Left renal pelvis (tissue), 4 donors: ENCODE results near the gene CBX2. TPM values are rescaled to one million over a fixed set of nuclear protein-coding genes. Genes with fewer than 3 reads are reported as not detected.

Source experiments
- DNase-seq, 4 donors: peaks; one replicate each; pipeline ENCODE4 v3.0.0-alpha.2; 2013; ENCODE audit warnings: low read depth in 4 of 4, low spot score in 3 of 4
- polyA plus RNA-seq, 4 donors: library from polyadenylated mRNA; unstranded; fragments of 120-200 nt; gene quantifications; one replicate each; pipeline ENCODE4 v1.2.1, GENCODE V29; 2013; ENCODE audit not compliant: insufficient read length in 4 of 4

The CBX2 gene
- 10 to 100 TPM; 20.9 to 33.3 (median 23.1) TPM for polyA plus RNA-seq

DNA sequence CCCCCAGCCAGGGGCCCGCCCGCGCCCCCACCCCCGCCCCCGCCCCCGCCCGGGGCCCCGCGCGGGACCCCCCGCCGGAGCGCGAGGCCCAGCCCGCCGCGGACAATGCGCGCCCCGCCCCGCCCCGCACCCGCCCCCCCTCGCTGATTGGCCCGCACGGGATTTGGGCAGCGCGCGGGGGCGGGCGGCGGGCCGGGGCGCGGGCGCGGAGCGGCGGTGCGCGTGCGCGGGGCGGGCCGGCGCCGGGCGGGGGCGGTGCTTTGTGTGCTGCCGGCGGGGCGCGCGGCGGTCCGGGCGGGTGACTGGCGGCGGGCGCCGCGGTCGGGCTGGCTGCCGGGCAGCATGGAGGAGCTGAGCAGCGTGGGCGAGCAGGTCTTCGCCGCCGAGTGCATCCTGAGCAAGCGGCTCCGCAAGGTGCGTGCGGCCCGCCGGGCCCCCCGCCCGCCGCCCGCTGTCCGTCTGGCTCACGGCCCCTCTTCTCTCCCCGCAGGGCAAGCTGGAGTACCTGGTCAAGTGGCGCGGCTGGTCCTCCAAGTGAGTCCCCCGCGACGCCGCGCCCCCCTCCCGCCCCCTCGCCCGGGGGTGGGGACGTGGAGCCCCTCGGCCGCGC, at the start of gene CBX2:
Gene CBX2, plus strand, starts transcription at position 255 of the 610 bp plus-strand sequence. Its CDS starts 88 bp downstream, at position 343.
- no peak for DNase-seq

DNA sequence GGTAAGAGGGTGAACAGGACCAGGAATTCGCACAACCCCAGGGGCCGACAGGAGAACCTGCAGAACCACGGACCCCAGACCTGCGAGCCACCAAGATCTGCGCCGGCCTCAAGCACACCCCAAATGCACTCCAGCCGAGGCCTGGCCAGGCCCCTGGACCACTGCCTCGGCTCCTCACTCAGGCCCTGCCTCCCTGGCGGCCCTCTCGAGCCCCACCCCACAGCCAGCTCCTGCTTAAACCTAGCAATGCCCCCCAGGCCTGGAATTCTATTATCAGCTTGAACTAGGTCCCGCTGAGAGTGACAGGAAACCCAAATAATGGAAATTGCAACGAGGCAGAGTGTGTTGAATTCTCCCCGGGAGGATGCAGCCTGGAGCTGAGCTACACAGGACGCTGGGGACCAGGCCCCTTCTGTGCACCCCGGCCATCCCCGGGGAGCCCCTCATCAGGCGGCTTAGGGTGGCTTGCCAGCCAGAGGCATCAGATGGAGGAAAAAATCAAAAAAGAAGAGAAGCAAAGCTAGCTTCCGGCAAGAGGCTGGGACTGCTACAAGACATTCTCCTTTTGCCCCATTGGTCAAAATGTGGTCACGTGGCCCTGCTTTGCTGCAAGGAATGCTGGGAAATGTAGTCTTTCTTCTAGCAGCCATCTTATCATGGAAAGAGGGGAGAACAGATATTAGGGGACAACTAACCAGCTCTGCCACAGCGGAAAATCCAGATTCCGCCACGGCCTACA, 49.6 kb upstream of the CBX2 start:
- peak; percentile 75 to 87 (median 82) for DNase-seq

DNA sequence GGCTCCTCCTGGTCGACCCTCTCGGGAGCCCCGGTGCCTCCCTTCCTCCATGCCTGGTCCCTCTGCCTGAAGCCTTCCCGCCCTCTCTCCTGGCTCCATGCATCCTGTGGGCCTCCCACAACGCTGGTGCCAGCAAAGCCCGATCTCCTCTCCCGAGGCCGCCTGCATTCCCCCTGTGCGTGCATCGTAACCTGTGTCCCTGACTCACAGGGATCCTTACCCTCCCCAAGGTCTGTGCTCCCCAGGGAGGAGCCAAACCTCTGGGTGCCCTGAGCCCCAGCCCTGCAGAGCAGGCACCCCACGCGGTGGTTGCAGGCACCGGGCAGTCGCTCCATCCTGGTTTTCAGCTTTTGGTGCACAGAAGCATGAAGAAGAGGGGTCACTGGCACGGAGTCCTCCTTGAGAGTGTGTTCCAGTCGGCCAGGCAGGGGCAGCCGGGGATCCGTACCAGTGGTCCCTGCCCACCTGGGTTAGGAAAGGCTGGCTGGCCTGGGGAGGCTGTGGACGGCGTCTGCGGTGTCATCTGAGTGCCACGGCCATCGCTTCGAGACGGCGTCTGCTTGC, 49.0 kb upstream of the CBX2 start:
- no peak for DNase-seq

DNA sequence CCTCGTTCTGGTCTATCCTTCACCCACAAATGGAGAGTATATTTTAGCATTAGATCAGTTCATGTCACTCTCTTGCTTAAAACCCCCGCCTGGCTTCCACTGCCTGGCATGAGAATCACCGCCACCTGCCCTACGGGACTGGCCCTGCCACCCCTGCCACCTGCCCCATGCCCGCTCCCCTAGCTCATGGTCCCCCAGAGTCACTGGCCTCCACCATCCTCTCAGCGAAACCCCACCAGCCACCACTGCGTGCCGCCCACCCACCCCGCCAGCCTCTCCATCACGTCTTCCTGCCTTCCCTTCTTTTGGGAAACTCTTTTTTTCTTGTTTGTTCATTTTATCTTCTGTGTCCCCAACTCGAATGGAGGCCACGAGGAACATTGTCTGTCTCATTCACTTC, 48.2 kb upstream of the CBX2 start:
- no peak for DNase-seq

DNA sequence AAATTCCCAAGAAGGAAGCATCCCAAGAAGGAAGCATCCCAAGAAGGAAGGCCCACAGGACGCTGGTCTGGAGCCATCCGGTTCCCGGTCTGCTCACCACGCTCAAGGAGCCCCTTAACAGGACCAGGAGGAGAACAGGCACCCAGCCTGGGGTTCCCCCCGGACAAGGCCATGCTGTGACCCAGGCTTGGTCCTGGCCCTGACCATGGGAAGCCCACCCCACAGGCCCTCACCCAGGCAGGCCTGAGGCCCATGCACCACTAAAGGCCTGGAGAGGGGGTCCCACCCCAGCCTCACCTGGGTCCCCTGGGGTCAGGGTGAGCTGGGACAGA, 47.5 kb upstream of the CBX2 start:
- DNase-seq, result no peak

DNA sequence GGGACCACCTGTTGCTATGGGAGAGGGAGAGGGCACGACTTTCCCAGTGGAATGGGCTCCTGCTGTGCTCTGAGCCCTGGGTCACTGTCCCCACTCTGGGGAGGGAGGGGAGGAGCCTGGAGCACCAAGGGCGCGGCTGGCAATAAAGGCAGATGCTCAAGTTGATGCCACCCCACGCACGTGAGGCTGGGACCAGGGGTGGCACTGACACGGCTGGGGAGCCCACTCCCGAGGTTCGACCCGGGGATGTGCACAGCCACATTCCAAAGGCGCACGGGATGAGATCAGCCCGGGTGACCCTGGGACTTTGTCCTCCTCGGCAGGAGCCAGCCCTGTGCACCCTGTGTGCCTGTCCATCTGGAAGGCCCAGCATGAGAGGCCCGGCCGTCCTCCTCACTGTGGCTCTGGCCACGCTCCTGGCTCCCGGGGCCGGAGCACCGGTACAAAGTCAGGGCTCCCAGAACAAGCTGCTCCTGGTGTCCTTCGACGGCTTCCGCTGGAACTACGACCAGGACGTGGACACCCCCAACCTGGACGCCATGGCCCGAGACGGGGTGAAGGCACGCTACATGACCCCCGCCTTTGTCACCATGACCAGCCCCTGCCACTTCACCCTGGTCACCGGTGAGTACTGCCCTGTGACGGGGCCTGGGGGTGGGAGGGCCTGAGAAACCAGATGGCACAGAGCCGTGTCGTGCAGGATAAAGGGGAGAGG, 47.0 kb upstream of the CBX2 start, which contains the start of gene ENPP7:
Gene ENPP7, plus strand, starts transcription at position 175 of the 715 bp plus-strand sequence. Its CDS starts 197 bp downstream, at position 372.
- no peak for DNase-seq

DNA sequence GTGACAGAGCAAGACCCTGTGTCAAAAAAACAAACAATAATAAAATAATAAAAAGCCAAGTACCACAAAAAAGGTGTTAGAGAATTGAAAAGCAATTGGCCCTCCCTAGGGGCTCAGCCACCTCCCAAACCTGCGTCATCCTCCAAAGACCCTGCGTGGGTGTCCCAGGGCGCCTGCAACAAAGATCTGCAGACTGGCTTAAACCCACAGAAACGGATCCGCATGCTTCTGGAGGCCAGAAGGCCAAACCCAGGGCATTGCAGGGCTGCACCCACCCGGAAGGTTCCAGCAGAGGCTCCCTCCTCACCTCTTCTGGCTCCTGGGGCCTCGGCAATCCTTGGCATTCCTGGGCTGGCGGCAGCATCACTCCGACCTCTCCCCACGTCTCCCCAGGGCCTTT, 45.7 kb upstream of the CBX2 start:
- no peak for DNase-seq

DNA sequence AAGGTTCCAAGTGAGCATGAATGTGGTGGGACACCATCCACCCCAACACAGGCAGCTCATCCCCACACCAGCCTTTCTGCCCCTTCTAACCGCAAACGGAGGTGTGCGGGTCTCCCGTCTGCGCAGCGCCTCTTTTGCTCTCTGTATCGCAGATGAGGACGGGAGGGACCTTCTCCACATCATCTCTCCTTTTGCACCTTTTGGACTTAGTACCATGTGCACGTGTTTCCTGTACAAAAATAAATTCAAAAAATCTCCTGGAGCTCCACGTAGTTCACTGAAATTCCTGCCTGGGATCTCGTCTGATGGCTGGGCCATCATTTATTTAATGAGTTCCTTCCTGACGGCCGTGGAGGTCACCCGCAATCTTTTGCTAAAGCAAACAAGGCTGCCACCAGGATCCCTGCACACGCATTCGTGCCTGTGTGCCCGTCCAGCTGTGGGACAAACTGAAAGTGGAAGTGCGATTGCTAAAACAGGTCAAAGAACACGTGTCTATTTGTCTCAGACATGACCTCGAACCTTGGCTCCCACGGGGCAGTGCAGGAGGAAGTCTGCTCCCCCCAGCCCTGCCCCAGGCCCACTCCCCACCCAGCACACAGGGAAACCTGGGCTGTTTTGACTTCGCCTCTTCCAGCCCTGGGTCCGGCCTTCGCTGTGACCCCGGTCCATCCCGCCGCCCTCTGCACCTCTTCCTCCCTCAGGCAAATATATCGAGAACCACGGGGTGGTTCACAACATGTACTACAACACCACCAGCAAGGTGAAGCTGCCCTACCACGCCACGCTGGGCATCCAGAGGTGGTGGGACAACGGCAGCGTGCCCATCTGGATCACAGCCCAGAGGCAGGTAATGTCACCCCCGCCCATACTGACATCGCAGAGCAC, 44.9 kb upstream of the CBX2 start:
- no peak for DNase-seq

DNA sequence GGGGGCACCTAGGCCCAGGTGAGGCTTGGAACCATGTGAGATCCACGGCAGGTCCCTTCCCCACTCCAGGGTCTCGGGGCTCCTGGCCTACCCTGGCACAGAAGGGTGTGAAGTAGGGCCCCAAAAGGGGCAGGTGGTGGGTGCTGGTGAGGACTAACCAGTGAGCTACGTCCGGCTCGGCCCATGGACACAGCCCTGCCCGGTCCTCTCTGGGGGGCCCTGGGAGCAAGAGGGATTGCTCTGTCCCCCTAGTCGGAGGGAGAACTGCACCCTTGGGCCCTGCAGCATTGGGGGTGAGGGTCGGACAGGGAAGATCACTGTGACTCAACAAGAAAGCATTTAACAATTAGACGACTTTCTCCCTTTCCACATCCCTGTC, 44.3 kb upstream of the CBX2 start:
- no peak for DNase-seq

DNA sequence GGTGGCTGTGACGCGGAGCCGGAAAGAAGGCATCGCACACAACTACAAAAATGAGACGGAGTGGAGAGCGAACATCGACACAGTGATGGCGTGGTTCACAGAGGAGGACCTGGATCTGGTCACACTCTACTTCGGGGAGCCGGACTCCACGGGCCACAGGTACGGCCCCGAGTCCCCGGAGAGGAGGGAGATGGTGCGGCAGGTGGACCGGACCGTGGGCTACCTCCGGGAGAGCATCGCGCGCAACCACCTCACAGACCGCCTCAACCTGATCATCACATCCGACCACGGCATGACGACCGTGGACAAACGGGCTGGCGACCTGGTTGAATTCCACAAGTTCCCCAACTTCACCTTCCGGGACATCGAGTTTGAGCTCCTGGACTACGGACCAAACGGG, 42.9 kb upstream of the CBX2 start:
- DNase-seq, result no peak

DNA sequence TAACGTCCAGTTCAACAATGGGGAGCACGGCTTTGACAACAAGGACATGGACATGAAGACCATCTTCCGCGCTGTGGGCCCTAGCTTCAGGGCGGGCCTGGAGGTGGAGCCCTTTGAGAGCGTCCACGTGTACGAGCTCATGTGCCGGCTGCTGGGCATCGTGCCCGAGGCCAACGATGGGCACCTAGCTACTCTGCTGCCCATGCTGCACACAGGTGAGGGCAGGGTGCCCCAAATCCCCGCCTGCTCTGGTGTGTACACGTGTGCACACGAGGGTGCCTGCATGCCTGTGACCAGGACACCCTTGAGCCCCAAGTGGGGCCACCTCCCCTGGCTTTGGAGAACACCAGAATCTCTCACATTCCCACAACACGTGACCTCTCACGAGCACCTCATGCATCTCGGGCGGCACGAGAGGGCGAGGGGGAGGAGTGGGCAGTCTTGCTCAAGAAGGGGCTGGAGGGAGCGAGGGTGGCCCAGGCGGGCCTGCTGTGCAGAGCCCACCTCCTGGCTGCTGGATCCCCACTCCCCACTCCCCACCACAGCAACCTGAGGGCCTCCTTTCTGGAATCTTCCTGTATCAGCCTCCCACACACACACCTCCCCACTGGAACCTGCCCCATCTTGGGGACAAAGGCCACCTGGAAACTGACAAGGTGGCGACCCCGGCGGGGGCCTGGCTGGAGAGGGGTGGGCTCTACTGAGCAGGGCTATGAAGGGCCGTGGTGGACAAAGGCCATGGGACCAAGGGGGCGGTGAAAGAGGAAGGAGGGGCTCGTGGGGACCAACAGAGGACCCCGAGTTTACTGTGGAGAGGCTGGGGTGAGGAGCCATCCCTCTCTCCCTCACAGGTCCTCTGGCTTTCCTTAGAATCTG, 40.7 kb upstream of the CBX2 start:
- DNase-seq, result no peak

DNA sequence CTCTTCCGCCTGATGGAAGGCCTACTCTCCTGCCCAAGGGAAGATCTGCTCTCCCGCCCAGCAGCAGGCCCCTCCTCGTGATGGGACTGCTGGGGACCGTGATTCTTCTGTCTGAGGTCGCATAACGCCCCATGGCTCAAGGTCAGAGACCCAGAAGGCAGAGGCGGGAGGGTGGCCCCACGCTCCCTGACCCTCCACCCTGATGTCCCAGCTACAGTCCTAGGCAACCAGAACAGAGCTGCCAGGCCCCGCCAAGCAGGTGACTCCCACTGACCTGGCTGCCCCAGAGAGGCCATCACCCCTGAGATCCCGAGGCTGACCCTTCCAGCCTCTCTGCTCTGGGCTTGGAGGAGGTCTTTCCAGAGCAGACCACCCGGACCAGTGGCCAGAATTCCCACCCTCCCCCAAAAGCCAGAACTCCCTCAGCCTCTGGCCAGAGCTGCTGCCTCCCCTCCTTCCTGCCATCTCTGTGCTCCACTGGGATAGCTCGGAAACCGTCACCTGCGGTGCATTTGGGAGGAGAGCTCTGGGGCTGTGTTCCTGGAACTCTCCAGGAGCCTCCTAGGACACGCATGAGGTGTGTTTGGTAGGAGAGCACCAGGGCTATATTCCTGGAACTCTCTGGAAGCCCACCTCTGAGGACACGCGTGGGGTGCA, 39.9 kb upstream of the CBX2 start:
- DNase-seq, result no peak

DNA sequence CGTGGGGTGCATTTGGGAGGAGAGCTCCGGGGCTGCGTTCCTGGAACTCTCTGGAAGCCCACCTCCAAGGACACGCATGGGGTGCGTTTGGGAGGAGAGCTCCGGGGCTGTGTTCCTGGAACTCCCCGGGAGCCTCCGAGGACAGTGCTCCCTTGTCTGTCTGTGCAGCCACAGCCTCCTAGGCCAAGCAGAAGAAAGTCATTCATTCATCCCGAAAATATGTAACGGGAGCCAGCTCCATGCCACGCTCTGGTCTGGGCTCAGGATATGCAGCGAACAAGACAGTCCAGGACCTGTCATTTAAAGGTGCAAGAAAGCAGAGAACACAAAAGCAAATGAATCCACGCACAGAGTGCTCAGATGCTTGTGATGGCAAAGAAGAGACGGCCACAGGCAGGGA, 39.3 kb upstream of the CBX2 start:
- no peak for DNase-seq

DNA sequence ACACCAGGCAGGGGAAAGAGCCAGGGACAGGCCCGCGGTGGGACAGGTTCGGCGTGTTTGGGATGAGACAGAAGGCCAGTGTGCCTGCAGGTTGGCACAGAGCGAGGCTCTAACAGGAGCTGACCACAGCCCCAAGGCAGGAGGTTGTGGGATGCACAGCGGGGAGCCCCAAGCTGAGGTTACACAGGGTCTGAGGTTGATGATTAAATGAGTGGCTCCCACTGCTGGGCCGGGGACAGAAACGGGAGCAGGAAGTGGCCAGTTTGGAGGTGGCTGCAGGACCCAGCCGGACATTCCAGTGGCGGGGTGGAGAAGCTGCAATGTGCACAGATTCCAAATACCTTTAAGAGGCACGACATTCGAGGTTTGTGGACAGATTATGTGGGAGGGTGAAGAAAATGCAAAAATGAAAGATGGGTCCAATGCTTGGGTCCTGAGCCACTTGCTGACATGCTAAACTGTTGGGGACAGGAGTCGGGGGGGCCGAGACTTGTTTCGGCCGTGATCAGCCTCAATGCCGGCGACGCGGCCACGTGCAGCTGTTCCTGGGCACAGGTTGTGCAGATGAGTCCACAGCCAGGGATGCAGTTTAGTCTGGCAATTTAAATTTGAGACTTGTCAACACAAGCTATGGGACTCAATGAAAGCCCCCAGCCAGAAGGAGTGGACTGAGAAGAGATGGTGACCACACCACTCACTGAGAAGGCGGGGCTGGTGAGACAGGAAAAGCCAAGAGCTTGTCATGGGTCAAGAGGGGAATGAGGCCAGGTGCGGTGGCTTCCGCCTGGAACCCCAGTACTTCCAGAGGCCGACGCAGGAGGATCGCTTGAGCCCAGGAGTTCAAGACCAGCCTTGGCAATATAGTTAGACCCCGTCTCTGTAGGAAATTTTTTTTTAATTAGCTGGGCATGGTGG, 38.5 kb upstream of the CBX2 start:
- DNase-seq, result no peak

DNA sequence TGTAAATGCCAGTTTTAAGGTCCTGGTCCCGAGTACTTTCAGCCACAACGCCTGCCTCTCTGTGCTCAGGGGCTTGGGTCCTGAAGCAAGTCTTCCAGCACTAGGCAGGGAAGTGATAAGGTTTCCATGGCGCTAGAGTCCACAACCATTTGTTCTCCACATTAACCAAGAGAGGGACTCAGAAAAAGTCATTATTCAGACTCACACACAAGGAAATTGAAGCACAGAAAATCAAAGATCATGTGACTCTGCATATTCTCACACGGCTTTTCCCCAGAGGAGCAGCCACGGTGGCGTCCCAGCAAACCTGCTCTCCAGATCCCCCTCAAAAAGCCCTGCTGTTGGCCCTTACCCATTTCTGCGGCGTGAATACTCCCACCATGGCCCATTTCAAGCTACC, 37.5 kb upstream of the CBX2 start:
- no peak for DNase-seq

DNA sequence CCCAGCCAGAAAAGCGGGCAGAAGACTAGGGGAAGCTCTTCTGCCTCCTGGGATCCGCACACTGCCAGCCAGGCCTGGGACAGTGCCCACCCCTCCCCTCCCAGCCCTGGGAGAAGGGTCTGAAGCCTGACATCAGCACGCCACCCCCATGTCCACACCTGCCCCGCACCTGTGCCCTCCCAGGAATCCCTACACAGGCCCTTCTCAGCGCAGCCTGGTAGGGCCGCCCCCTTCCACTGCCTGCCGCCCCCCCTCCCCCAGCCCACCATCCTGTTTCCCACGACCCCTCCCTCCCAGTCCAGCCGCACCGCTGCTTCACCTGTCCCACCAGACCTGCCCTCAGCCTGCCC, 36.6 kb upstream of the CBX2 start:
- DNase-seq, result no peak

DNA sequence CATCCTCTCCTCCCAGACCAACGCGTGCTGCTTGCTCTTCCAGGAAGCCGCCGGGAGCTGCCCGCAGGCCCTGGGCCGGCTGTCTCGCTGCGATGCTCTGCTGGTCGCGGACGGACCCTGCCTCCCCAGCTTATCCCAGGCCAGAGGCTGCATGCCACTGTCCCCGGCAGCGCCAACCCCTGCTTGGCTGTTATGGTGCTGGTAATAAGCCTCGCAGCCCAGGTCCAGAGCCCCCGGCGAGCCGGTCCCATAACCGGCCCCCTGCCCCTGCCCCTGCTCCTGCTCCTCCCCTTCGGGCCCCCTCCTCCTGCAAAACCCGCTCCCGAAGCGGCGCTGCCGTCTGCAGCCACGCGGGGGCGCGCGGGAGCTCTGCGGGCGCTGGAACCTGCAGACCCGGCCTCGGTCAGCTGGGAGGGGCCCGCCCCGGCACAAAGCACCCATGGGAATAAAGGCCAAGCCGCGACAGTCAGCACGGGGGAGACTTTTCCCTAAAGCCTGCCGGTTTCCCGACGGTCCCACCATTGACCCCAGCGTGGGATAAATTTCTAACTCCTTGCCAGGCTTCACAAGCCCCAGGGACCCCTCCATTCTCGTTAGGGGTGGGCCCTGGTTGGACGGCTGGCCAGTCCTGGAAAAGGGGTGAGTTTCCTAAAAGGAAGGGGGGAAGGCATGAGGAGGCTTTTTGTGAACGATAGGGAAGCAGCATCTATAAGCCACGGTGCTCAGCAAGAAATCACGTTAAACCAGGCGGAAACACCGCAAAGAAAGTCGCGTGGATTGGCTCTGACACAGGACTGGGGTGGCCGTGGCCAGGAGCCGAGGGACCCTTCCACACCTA, 36.0 kb upstream of the CBX2 start:
- DNase-seq, result peak in 3 of 4 donors; percentile 60 to 62 (median 61)
